ENCODE results near the gene RPTOR.

RPTOR gene

GRCh38 chr17:80902197-80902962 lies 357.7 kb downstream of the RPTOR start:
- no peak for TF ChIP-seq CTCF (IDR thresholded peaks at IDR 0.05; ENCODE audit: low read depth, low read length)
- no peak overlapping the region for H3K4me3 ChIP-seq (ENCODE audit: low read depth, low read length)

- TF ChIP-seq CTCF (IDR thresholded peaks at IDR 0.05; ENCODE audit: low read depth, low read length), result no peak
- H3K4me3 ChIP-seq (ENCODE audit: low read depth, low read length), result no peak overlapping the region
These were observed 358.4 kb downstream of the RPTOR start for GRCh38 chr17:80902963-80903611.

DNA sequence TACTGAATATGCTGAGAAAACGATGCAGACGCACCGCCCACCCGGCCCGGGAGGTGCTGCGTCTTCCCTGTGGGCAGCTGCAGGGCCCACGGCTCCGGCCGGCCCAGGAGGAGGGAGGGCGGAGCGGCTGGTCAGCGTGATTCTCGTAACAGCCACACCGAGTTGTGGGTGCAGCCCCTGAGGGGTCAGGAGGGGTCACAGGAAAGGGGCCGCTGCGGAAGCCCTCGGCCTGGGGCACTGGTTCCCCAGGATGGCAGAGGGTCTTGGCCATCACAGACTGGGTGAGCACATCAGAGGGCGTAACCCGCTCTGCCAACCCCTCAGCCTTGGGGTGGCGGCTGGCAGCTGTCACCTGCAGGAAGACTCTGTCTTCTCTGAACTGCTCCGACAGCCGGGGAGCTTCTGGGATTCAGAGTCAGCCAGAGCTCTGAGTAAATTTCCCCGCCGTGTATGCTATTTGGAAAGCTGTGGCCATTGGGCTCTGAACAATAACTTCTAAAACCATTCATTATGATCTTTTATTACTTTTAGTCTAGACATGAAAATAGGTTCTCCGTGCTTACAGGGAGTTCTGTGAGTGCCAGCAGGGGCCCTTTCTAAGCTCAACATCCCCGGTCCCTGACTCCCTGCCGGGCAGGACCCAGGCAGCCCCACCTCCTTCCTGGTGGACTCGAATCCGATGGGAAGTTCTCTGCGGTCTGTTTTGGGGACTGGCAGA lies 359.6 kb downstream of the RPTOR start:
- H3K4me3 ChIP-seq (ENCODE audit: low read depth, low read length), result no peak overlapping the region
- TF ChIP-seq CTCF (IDR thresholded peaks at IDR 0.05; ENCODE audit: low read depth, low read length), result no peak

DNA sequence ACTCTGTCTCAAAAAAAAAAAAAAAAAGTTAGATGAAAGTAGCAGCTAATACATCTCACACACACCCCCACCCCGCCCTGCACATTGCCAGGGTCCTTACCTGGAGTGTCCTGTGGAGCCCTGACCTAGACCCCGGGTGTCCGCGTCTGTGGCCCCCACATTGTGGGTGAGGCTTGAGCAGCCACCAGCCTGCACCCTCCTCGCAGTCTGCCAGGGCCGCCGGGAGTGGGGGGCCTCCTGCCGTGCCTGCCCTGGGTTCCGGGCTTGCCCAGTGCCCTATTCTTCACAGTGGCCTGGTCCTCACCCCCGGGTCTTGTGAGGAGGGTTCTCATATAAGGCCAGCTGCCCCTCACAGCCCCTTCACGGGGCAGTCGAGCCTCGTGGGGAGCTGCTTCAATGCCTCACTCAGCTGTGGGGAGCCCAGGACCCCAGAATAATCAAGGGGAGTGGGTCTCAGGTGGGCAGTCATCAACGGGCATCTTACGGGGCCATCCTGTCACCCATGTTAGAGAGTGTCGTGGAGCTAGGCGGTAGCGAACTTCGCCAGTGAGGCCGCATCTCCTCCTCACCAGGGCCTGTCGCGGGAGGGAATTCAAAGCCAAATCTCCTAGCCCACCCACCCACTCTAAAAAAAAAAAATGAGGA lies 361.1 kb downstream of the RPTOR start:
- no peak for TF ChIP-seq CTCF (IDR thresholded peaks at IDR 0.05; ENCODE audit: low read depth, low read length)
- H3K4me3 ChIP-seq (ENCODE audit: low read depth, low read length), result no peak overlapping the region

- TF ChIP-seq CTCF (IDR thresholded peaks at IDR 0.05; ENCODE audit: low read depth, low read length), result no peak
- H3K4me3 ChIP-seq (ENCODE audit: low read depth, low read length), result no peak overlapping the region
These were observed 362.0 kb downstream of the RPTOR start for GRCh38 chr17:80906364-80907259.

- H3K4me3 ChIP-seq (ENCODE audit: low read depth, low read length), result no peak overlapping the region
- no peak for TF ChIP-seq CTCF (IDR thresholded peaks at IDR 0.05; ENCODE audit: low read depth, low read length)
These were observed 362.6 kb downstream of the RPTOR start for GRCh38 chr17:80907281-80907680.
